Limb (tissue), 2 donors: ENCODE data around the gene FGF22.

ENCODE experiments used
- DNase-seq, 2 donors: peaks; one replicate each; pipeline ENCODE4 v3.0.0-alpha.2; 2016; ENCODE audit errors: extremely low spot score in 2 of 2

Gene FGF22

GRCh38 chr19:643736-644135 lies 4.1 kb downstream of the FGF22 start:
- DNase-seq = no peak

GRCh38 chr19:644363-644762 lies 4.7 kb downstream of the FGF22 start:
- no peak for DNase-seq

- no peak for DNase-seq
Measured at GRCh38 chr19:644789-645188, 5.1 kb downstream of the FGF22 start.

GRCh38 chr19:645912-646778 lies 6.5 kb downstream of the FGF22 start:
- no peak for DNase-seq

GRCh38 chr19:646779-647565 lies 7.3 kb downstream of the FGF22 start:
- DNase-seq = no peak

- no peak for DNase-seq
Measured at GRCh38 chr19:647566-648284, 8.0 kb downstream of the FGF22 start.

- DNase-seq = no peak
Measured at GRCh38 chr19:648305-648704, 8.6 kb downstream of the FGF22 start.

GRCh38 chr19:648904-649801 lies 9.5 kb downstream of the FGF22 start:
- DNase-seq = no peak

- DNase-seq = no peak
Measured at GRCh38 chr19:650121-650520, 10.4 kb downstream of the FGF22 start.

GRCh38 chr19:651114-651818 lies 11.6 kb downstream of the FGF22 start:
- DNase-seq = no peak

- DNase-seq = no peak
Measured at GRCh38 chr19:651991-652390, 12.3 kb downstream of the FGF22 start.

GRCh38 chr19:652467-653389 lies 13.0 kb downstream of the FGF22 start:
- DNase-seq = no peak

GRCh38 chr19:653425-653824 lies 13.7 kb downstream of the FGF22 start:
- no peak for DNase-seq

GRCh38 chr19:655691-656090 lies 16.0 kb downstream of the FGF22 start:
- DNase-seq = no peak

- no peak for DNase-seq
Measured at GRCh38 chr19:656751-657559, 17.3 kb downstream of the FGF22 start.

GRCh38 chr19:657611-658010 lies 17.9 kb downstream of the FGF22 start:
- no peak for DNase-seq

GRCh38 chr19:658059-658839 lies 18.6 kb downstream of the FGF22 start:
- no peak for DNase-seq
